Effector memory CD8-positive, alpha-beta T cell (primary cell): Measurements from ENCODE around the gene TTC21B.
A peak's percentile ranks its signal among the peaks of the same experiment; 100 is the strongest.

Source experiments
- ATAC-seq: fragments of 150-1000 bp; cut with Tn5 transposase; replicated peaks from 2 replicates; pipeline ENCODE4 v1.10.0; 2021; ENCODE audit warnings: mild to moderate bottlenecking, moderate library complexity
- DNase-seq, 3 experiments: peaks; one replicate each; pipeline ENCODE4 v3.0.0; 2021
- H3K27ac Mint-ChIP-seq, 2 donors: one replicate each; pipeline ENCODE4 v1.8.0; 2022; ENCODE audit warnings: mild to moderate bottlenecking in 2 of 2, mixed read lengths in 2 of 2, moderate library complexity in 2 of 2
- H3K27me3 Mint-ChIP-seq, 2 donors: one replicate each; pipeline ENCODE4 v1.8.0; 2022; ENCODE audit warnings: mixed read lengths in 2 of 2
- H3K36me3 Mint-ChIP-seq: one replicate; pipeline ENCODE4 v1.8.0; 2022; ENCODE audit warnings: mild to moderate bottlenecking, moderate library complexity, mixed read lengths; ENCODE audit not compliant: insufficient read depth
- H3K4me1 Mint-ChIP-seq, 2 donors: one replicate each; pipeline ENCODE4 v1.8.0; 2022; ENCODE audit warnings: low read depth in 2 of 2, mixed read lengths in 2 of 2
- H3K4me3 Mint-ChIP-seq, 2 donors: one replicate each; pipeline ENCODE4 v1.8.0; 2022; ENCODE audit warnings: mild to moderate bottlenecking in 2 of 2, mixed read lengths in 2 of 2, moderate library complexity in 2 of 2
- H3K9me3 Mint-ChIP-seq, 2 donors: one replicate each; pipeline ENCODE4 v1.8.0; 2022; ENCODE audit warnings: mixed read lengths in 2 of 2

TTC21B gene

DNA sequence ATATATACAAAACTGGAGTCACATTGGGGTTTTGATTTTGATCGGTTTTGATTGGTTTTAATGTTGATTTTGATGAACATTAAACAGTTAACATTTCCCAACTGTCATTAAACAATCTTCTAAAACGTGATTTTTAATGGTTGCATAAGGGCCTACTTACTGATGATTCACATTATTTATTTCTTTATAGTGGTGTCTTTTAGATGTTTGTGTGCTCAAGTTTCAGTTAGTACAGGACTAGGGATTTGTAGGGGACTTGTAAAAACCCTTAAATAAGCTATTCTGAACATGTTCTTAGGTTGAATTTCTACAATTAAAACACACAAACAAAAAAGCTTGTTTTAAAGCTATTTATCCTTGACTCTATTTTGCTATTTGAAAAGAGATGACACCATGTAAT is 61.6 kb downstream of the TTC21B start:
- peaks cover 18% of the 10 kb centered on the region for H3K36me3 Mint-ChIP-seq

GRCh38 chr2:165891345-165891744 is 62.2 kb downstream of the TTC21B start:
- DNase-seq (no peak), ATAC-seq (no peak)
- no peaks in the 10 kb centered on the region for H3K9me3 Mint-ChIP-seq
- no peak overlapping the region for H3K4me3 Mint-ChIP-seq
- H3K27ac Mint-ChIP-seq, result no peak overlapping the region
- no peaks in the 10 kb centered on the region for H3K27me3 Mint-ChIP-seq
- H3K36me3 Mint-ChIP-seq, result peaks cover 18% of the 10 kb centered on the region
- no peaks in the 10 kb centered on the region for H3K4me1 Mint-ChIP-seq

More for the DNA sequence above, 61.6 kb downstream of the TTC21B start:
- DNase-seq (no peak), ATAC-seq (no peak)
- no peak overlapping the region for H3K27ac Mint-ChIP-seq
- no peaks in the 10 kb centered on the region for H3K27me3 Mint-ChIP-seq
- H3K4me3 Mint-ChIP-seq, result no peak overlapping the region
- H3K4me1 Mint-ChIP-seq, result no peaks in the 10 kb centered on the region
- no peaks in the 10 kb centered on the region for H3K9me3 Mint-ChIP-seq

GRCh38 chr2:165889798-165890197 is 63.8 kb downstream of the TTC21B start:
- ATAC-seq (no peak), DNase-seq (no peak)
- no peaks in the 10 kb centered on the region for H3K9me3 Mint-ChIP-seq
- H3K36me3 Mint-ChIP-seq, result peaks cover 21% of the 10 kb centered on the region
- H3K4me1 Mint-ChIP-seq, result peaks cover 0 to 2% of the 10 kb centered on the region in 2 donors
- H3K4me3 Mint-ChIP-seq, result no peak overlapping the region
- no peak overlapping the region for H3K27ac Mint-ChIP-seq
- H3K27me3 Mint-ChIP-seq, result no peaks in the 10 kb centered on the region

- no peaks in the 10 kb centered on the region for H3K27me3 Mint-ChIP-seq
- no peak overlapping the region for H3K4me3 Mint-ChIP-seq
- DNase-seq, result no peak
- peaks cover 0 to 2% of the 10 kb centered on the region in 2 donors for H3K4me1 Mint-ChIP-seq
- peak overlapping the region in 1 of 2 donors; percentile 4 for H3K27ac Mint-ChIP-seq
- peaks cover 24% of the 10 kb centered on the region for H3K36me3 Mint-ChIP-seq
- no peaks in the 10 kb centered on the region for H3K9me3 Mint-ChIP-seq
- ATAC-seq, result no peak
Measured at GRCh38 chr2:165889158-165889557, 64.4 kb downstream of the TTC21B start.

- no peaks in the 10 kb centered on the region for H3K9me3 Mint-ChIP-seq
- H3K4me1 Mint-ChIP-seq, result peaks cover 0 to 2% of the 10 kb centered on the region in 2 donors
- ATAC-seq, result no peak
- H3K27me3 Mint-ChIP-seq, result no peaks in the 10 kb centered on the region
- DNase-seq, result no peak
- H3K4me3 Mint-ChIP-seq, result no peak overlapping the region
- peaks cover 26% of the 10 kb centered on the region for H3K36me3 Mint-ChIP-seq
- no peak overlapping the region for H3K27ac Mint-ChIP-seq
Measured at GRCh38 chr2:165888171-165888570, 65.4 kb downstream of the TTC21B start.

DNA sequence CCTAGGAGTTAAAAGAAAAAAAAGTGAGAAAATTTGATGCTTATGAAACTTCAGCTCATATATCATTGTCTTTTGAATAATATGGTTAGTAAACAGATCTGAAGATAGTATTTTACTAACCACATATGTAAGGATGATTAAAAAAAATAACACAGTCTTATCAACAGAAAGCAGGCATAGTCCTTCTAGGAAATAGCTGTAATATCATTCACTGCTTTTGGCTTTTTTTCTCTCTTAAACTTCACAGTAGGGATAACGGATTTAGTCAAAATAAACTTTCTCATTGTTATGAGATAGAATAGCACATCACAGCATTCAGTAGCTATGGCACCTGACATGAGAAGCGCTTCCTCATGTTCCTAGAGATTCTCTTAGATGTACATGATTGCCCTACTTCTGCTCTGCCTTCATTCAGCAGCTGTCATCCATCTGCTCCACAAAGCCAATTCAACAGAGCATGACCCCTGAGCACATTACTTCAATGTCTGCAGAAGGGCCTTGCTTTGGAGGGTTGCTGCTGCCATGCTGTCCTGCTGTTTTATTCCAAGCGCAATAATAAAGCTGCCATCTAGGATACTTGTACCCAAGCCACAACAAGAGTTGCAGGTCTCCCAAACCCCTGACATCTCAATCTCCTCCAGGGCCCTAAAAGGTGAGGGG is 67.0 kb downstream of the TTC21B start:
- H3K27me3 Mint-ChIP-seq, result no peaks in the 10 kb centered on the region
- H3K9me3 Mint-ChIP-seq, result no peaks in the 10 kb centered on the region
- no peak overlapping the region for H3K27ac Mint-ChIP-seq
- H3K4me1 Mint-ChIP-seq, result peaks cover 0 to 2% of the 10 kb centered on the region in 2 donors
- H3K4me3 Mint-ChIP-seq, result no peak overlapping the region
- DNase-seq (no peak), ATAC-seq (no peak)
- peaks cover 26% of the 10 kb centered on the region for H3K36me3 Mint-ChIP-seq

- Mint-ChIP-seq H3K27me3 (no peaks in the 10 kb centered on the region), H3K4me3 (no peak overlapping the region), H3K4me1 (peaks cover 6 to 14% of the 10 kb centered on the region in 2 donors), H3K27ac (peak overlapping the region; percentile 13 to 30), H3K36me3 (peaks cover 10% of the 10 kb centered on the region), H3K9me3 (no peaks in the 10 kb centered on the region)
- ATAC-seq (peak; percentile 50), DNase-seq (no peak)
Measured at GRCh38 chr2:165877565-165878550, 75.7 kb downstream of the TTC21B start.

GRCh38 chr2:165876712-165877111 is 76.9 kb downstream of the TTC21B start:
- no peak for ATAC-seq
- peak overlapping the region; percentile 6 to 13 for H3K27ac Mint-ChIP-seq

GRCh38 chr2:165876269-165876668 is 77.3 kb downstream of the TTC21B start:
- H3K27ac Mint-ChIP-seq, result peak overlapping the region; percentile 6 to 13

More at GRCh38 chr2:165876712-165877111, 76.9 kb downstream of the TTC21B start:
- H3K9me3 Mint-ChIP-seq, result no peaks in the 10 kb centered on the region
- H3K4me1 Mint-ChIP-seq, result peaks cover 6 to 14% of the 10 kb centered on the region in 2 donors
- peaks cover 10% of the 10 kb centered on the region for H3K36me3 Mint-ChIP-seq
- DNase-seq, result no peak
- H3K27me3 Mint-ChIP-seq, result no peaks in the 10 kb centered on the region
- no peak overlapping the region for H3K4me3 Mint-ChIP-seq

DNA sequence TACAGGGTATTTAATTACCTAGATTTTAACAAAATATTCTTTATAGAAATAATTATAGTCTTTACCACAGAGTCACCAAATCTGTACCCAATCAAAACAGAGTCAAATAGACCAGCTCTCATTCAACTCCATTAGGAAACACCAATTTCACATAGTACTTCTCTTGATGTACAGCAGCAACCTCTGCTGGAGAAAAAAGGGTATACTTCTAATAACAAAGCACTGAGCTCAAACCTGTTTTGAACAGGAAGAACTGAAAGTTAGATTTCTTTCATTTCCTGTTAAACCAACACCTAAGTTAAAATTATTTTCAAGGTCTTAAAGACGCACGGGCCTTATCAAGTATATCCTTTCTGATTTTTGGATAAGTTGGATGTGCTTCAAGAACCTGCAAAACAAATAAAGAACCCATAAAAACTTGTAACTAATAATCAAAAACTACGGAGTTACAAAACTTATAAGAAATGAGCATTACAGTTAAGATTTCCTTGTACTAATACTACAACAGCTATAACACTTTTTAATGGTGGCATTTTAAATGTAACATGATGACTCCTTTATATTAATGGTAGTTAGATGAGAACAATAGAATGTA is 79.0 kb downstream of the TTC21B start:
- H3K27ac Mint-ChIP-seq, result peak overlapping the region in 1 of 2 donors; percentile 38
- no peak overlapping the region for H3K4me3 Mint-ChIP-seq
- DNase-seq, result peak; percentile 7 to 25 (median 21)

More at GRCh38 chr2:165876269-165876668, 77.3 kb downstream of the TTC21B start:
- Mint-ChIP-seq H3K27me3 (no peaks in the 10 kb centered on the region), H3K9me3 (no peaks in the 10 kb centered on the region), H3K4me3 (no peak overlapping the region), H3K4me1 (peaks cover 6 to 14% of the 10 kb centered on the region in 2 donors), H3K36me3 (peaks cover 6% of the 10 kb centered on the region)
- no peak for ATAC-seq
- DNase-seq, result no peak

DNA sequence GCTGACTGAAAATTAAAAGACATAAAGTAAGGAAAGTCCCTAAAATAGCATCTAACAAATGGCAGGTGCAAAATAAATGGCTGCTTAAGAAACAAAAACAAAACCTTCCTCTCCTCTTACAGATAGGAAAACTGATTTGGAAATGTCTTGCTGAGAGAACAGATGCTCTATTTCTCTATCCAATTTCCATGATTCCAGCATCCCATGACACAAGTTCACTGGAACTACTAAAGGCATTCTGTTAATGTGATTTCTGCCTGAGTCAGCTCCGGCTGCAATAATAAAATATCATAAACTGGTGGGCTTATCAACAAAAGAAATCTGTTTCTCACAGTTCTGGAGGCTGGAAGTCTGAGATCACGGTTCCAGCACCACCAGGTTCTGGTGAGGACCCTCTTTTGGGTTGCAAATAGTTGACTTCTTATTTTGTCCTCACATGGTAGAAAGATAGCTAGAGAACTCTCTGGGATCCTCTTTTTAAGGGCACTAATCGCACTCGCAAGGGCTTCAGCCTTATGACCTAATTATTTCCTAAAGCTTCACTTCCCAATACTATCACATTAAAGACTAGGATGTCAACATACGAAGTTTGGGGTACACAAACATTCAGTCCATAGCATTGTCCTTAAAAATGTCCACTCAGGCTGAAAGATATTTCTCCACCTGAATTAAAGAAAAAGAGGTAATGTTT is 81.3 kb downstream of the TTC21B start:
- Mint-ChIP-seq H3K36me3 (peaks cover 9% of the 10 kb centered on the region), H3K27me3 (no peaks in the 10 kb centered on the region), H3K4me3 (no peak overlapping the region), H3K4me1 (peaks cover 3 to 9% of the 10 kb centered on the region in 2 donors), H3K9me3 (no peaks in the 10 kb centered on the region), H3K27ac (no peak overlapping the region)
- ATAC-seq (no peak), DNase-seq (no peak)

More for the DNA sequence above, 79.0 kb downstream of the TTC21B start:
- H3K27me3 Mint-ChIP-seq, result no peaks in the 10 kb centered on the region
- ATAC-seq, result peak; percentile 95
- H3K36me3 Mint-ChIP-seq, result peaks cover 9% of the 10 kb centered on the region
- peaks cover 6 to 14% of the 10 kb centered on the region in 2 donors for H3K4me1 Mint-ChIP-seq
- H3K9me3 Mint-ChIP-seq, result no peaks in the 10 kb centered on the region

- H3K27ac Mint-ChIP-seq, result peak overlapping the region in 1 of 2 donors; percentile 16
- H3K36me3 Mint-ChIP-seq, result peaks cover 9% of the 10 kb centered on the region
- H3K4me3 Mint-ChIP-seq, result no peak overlapping the region
- DNase-seq (no peak), ATAC-seq (no peak)
- no peaks in the 10 kb centered on the region for H3K27me3 Mint-ChIP-seq
- H3K4me1 Mint-ChIP-seq, result peaks cover 0 to under 1% of the 10 kb centered on the region in 2 donors
- H3K9me3 Mint-ChIP-seq, result no peaks in the 10 kb centered on the region
Measured at GRCh38 chr2:165871025-165871424, 82.6 kb downstream of the TTC21B start.

- H3K4me3 Mint-ChIP-seq, result no peak overlapping the region
- DNase-seq, result no peak
- H3K27me3 Mint-ChIP-seq, result no peaks in the 10 kb centered on the region
- ATAC-seq, result no peak
- no peaks in the 10 kb centered on the region for H3K4me1 Mint-ChIP-seq
- peaks cover 9% of the 10 kb centered on the region for H3K36me3 Mint-ChIP-seq
- H3K9me3 Mint-ChIP-seq, result no peaks in the 10 kb centered on the region
- H3K27ac Mint-ChIP-seq, result peak overlapping the region in 1 of 2 donors; percentile 16
Measured at GRCh38 chr2:165870346-165870745, 83.2 kb downstream of the TTC21B start.
